ENCODE measurements around the gene CSTPP1.

The CSTPP1 gene

GRCh38 chr11:47166368-47166767 is 229.8 kb downstream of the CSTPP1 start:
- peaks cover 15% of the 10 kb centered on the region for H3K4me1 ChIP-seq (ENCODE audit: insufficient read depth, low read length)
- H3K4me3 ChIP-seq (ENCODE audit: low read depth in 1 of 2, low read length in 2 of 2): no peak overlapping the region
- H3K9ac ChIP-seq (ENCODE audit: low read length): no peak overlapping the region
- peaks cover 68% of the 10 kb centered on the region for H3K36me3 ChIP-seq (ENCODE audit: insufficient read depth, low read length)
- no peaks in the 10 kb centered on the region for H3K9me3 ChIP-seq (ENCODE audit: low read length)
- H3K27ac ChIP-seq (ENCODE audit: low read depth, low read length): no peak overlapping the region
- H3K27me3 ChIP-seq (ENCODE audit: control insufficient read depth in 1 of 2, insufficient read depth in 2 of 2, low read length in 2 of 2): no peaks in the 10 kb centered on the region

GRCh38 chr11:47171061-47171838 is 234.7 kb downstream of the CSTPP1 start:
- Histone ChIP-seq H3K4me1 (ENCODE audit: insufficient read depth, low read length) (peaks cover 46% of the 10 kb centered on the region), H3K27me3 (ENCODE audit: control insufficient read depth in 1 of 2, insufficient read depth in 2 of 2, low read length in 2 of 2) (no peaks in the 10 kb centered on the region), H3K4me3 (ENCODE audit: low read depth in 1 of 2, low read length in 2 of 2) (no peak overlapping the region), H3K27ac (ENCODE audit: low read depth, low read length) (no peak overlapping the region), H3K9me3 (ENCODE audit: low read length) (no peaks in the 10 kb centered on the region), H3K36me3 (ENCODE audit: insufficient read depth, low read length) (peaks cover 82% of the 10 kb centered on the region), H3K9ac (ENCODE audit: low read length) (peak overlapping the region; percentile 33)

GRCh38 chr11:47171856-47172255 is 235.3 kb downstream of the CSTPP1 start:
- Histone ChIP-seq H3K4me3 (ENCODE audit: low read depth in 1 of 2, low read length in 2 of 2) (no peak overlapping the region), H3K27ac (ENCODE audit: low read depth, low read length) (no peak overlapping the region), H3K9ac (ENCODE audit: low read length) (peak overlapping the region; percentile 33), H3K36me3 (ENCODE audit: insufficient read depth, low read length) (peaks cover 76% of the 10 kb centered on the region), H3K9me3 (ENCODE audit: low read length) (no peaks in the 10 kb centered on the region), H3K4me1 (ENCODE audit: insufficient read depth, low read length) (peaks cover 46% of the 10 kb centered on the region), H3K27me3 (ENCODE audit: control insufficient read depth in 1 of 2, insufficient read depth in 2 of 2, low read length in 2 of 2) (no peaks in the 10 kb centered on the region)

- H3K4me1 ChIP-seq (ENCODE audit: insufficient read depth, low read length): peaks cover 50% of the 10 kb centered on the region
- no peak overlapping the region for H3K4me3 ChIP-seq (ENCODE audit: low read depth in 1 of 2, low read length in 2 of 2)
- no peaks in the 10 kb centered on the region for H3K27me3 ChIP-seq (ENCODE audit: control insufficient read depth in 1 of 2, insufficient read depth in 2 of 2, low read length in 2 of 2)
- H3K9ac ChIP-seq (ENCODE audit: low read length): no peak overlapping the region
- no peaks in the 10 kb centered on the region for H3K9me3 ChIP-seq (ENCODE audit: low read length)
- peak overlapping the region; percentile 28 for H3K27ac ChIP-seq (ENCODE audit: low read depth, low read length)
- H3K36me3 ChIP-seq (ENCODE audit: insufficient read depth, low read length): peaks cover 69% of the 10 kb centered on the region
These were observed 236.3 kb downstream of the CSTPP1 start for GRCh38 chr11:47172740-47173336.

- Histone ChIP-seq H3K4me1 (ENCODE audit: insufficient read depth, low read length) (peaks cover 62% of the 10 kb centered on the region), H3K27ac (ENCODE audit: low read depth, low read length) (peak overlapping the region; percentile 97), H3K9me3 (ENCODE audit: low read length) (no peaks in the 10 kb centered on the region), H3K36me3 (ENCODE audit: insufficient read depth, low read length) (peaks cover 70% of the 10 kb centered on the region), H3K27me3 (ENCODE audit: control insufficient read depth in 1 of 2, insufficient read depth in 2 of 2, low read length in 2 of 2) (no peaks in the 10 kb centered on the region), H3K4me3 (ENCODE audit: low read depth in 1 of 2, low read length in 2 of 2) (peak overlapping the region; percentile 69 to 87), H3K9ac (ENCODE audit: low read length) (peak overlapping the region; percentile 78)
These were observed 239.3 kb downstream of the CSTPP1 start for GRCh38 chr11:47175746-47176327.

GRCh38 chr11:47176328-47177228 is 240.0 kb downstream of the CSTPP1 start, which contains the start of gene ARFGAP2:
Gene ARFGAP2, minus strand, starts transcription at chr11:47176879. Its CDS starts 26 bp downstream, at chr11:47176853.
- Histone ChIP-seq H3K9me3 (ENCODE audit: low read length) (no peaks in the 10 kb centered on the region), H3K27ac (ENCODE audit: low read depth, low read length) (peak within 1 kb of the TSS; percentile 97), H3K27me3 (ENCODE audit: control insufficient read depth in 1 of 2, insufficient read depth in 2 of 2, low read length in 2 of 2) (no peaks in the 10 kb centered on the region), H3K4me3 (ENCODE audit: low read depth in 1 of 2, low read length in 2 of 2) (peak within 1 kb of the TSS; percentile 69 to 87), H3K36me3 (ENCODE audit: insufficient read depth, low read length) (peaks cover 63% of the 10 kb centered on the region), H3K9ac (ENCODE audit: low read length) (peak within 1 kb of the TSS; percentile 78), H3K4me1 (ENCODE audit: insufficient read depth, low read length) (peaks cover 55% of the 10 kb centered on the region)

GRCh38 chr11:47177229-47177845 is 240.8 kb downstream of the CSTPP1 start:
- Histone ChIP-seq H3K9me3 (ENCODE audit: low read length) (no peaks in the 10 kb centered on the region), H3K27me3 (ENCODE audit: control insufficient read depth in 1 of 2, insufficient read depth in 2 of 2, low read length in 2 of 2) (no peaks in the 10 kb centered on the region), H3K27ac (ENCODE audit: low read depth, low read length) (peak overlapping the region; percentile 97), H3K9ac (ENCODE audit: low read length) (peak overlapping the region; percentile 70), H3K4me3 (ENCODE audit: low read depth in 1 of 2, low read length in 2 of 2) (peak overlapping the region; percentile 51 to 69), H3K36me3 (ENCODE audit: insufficient read depth, low read length) (peaks cover 55% of the 10 kb centered on the region), H3K4me1 (ENCODE audit: insufficient read depth, low read length) (peaks cover 48% of the 10 kb centered on the region)

- Histone ChIP-seq H3K9ac (ENCODE audit: low read length) (peak overlapping the region; percentile 70), H3K4me1 (ENCODE audit: insufficient read depth, low read length) (peaks cover 47% of the 10 kb centered on the region), H3K27ac (ENCODE audit: low read depth, low read length) (peak overlapping the region; percentile 97), H3K36me3 (ENCODE audit: insufficient read depth, low read length) (peaks cover 50% of the 10 kb centered on the region), H3K9me3 (ENCODE audit: low read length) (no peaks in the 10 kb centered on the region), H3K4me3 (ENCODE audit: low read depth in 1 of 2, low read length in 2 of 2) (peak overlapping the region in 1 of 2 donors; percentile 69), H3K27me3 (ENCODE audit: control insufficient read depth in 1 of 2, insufficient read depth in 2 of 2, low read length in 2 of 2) (no peaks in the 10 kb centered on the region)
These were observed 241.3 kb downstream of the CSTPP1 start for GRCh38 chr11:47177846-47178245.

- H3K4me3 ChIP-seq (ENCODE audit: low read depth in 1 of 2, low read length in 2 of 2): no peak overlapping the region
- no peak overlapping the region for H3K27ac ChIP-seq (ENCODE audit: low read depth, low read length)
- H3K36me3 ChIP-seq (ENCODE audit: insufficient read depth, low read length): peaks cover 45% of the 10 kb centered on the region
- H3K27me3 ChIP-seq (ENCODE audit: control insufficient read depth in 1 of 2, insufficient read depth in 2 of 2, low read length in 2 of 2): no peaks in the 10 kb centered on the region
- H3K9me3 ChIP-seq (ENCODE audit: low read length): no peaks in the 10 kb centered on the region
- peak overlapping the region; percentile 70 for H3K9ac ChIP-seq (ENCODE audit: low read length)
- peaks cover 42% of the 10 kb centered on the region for H3K4me1 ChIP-seq (ENCODE audit: insufficient read depth, low read length)
These were observed 241.8 kb downstream of the CSTPP1 start for GRCh38 chr11:47178316-47178715.

- Histone ChIP-seq H3K9ac (ENCODE audit: low read length) (no peak overlapping the region), H3K27ac (ENCODE audit: low read depth, low read length) (no peak overlapping the region), H3K27me3 (ENCODE audit: control insufficient read depth in 1 of 2, insufficient read depth in 2 of 2, low read length in 2 of 2) (no peaks in the 10 kb centered on the region), H3K36me3 (ENCODE audit: insufficient read depth, low read length) (peaks cover 38% of the 10 kb centered on the region), H3K4me3 (ENCODE audit: low read depth in 1 of 2, low read length in 2 of 2) (no peak overlapping the region), H3K9me3 (ENCODE audit: low read length) (no peaks in the 10 kb centered on the region), H3K4me1 (ENCODE audit: insufficient read depth, low read length) (peaks cover 39% of the 10 kb centered on the region)
These were observed 242.4 kb downstream of the CSTPP1 start for GRCh38 chr11:47178737-47179654.
